ENCODE data around the gene CDON.

Gene CDON

GRCh38 chr11:125999234-125999880 lies 63.3 kb downstream of the CDON start:
- no peak overlapping the region for H3K4me3 ChIP-seq (ENCODE audit: low read depth, low read length)
- no peak for DNase-seq (ENCODE audit: low read depth)
- in situ Hi-C loops (cut with HindIII; ENCODE audit: low sequenced_read_pairs), result no loop called here
- TF ChIP-seq, protein P1, sequence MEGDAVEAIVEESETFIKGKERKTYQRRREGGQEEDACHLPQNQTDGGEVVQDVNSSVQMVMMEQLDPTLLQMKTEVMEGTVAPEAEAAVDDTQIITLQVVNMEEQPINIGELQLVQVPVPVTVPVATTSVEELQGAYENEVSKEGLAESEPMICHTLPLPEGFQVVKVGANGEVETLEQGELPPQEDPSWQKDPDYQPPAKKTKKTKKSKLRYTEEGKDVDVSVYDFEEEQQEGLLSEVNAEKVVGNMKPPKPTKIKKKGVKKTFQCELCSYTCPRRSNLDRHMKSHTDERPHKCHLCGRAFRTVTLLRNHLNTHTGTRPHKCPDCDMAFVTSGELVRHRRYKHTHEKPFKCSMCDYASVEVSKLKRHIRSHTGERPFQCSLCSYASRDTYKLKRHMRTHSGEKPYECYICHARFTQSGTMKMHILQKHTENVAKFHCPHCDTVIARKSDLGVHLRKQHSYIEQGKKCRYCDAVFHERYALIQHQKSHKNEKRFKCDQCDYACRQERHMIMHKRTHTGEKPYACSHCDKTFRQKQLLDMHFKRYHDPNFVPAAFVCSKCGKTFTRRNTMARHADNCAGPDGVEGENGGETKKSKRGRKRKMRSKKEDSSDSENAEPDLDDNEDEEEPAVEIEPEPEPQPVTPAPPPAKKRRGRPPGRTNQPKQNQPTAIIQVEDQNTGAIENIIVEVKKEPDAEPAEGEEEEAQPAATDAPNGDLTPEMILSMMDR (IDR thresholded peaks at IDR 0.05; ENCODE audit: low read depth, low read length, missing control alignments), result no peak

GRCh38 chr11:125998267-125998666 lies 64.4 kb downstream of the CDON start:
- in situ Hi-C loops (cut with HindIII; ENCODE audit: low sequenced_read_pairs), result no loop called here
- TF ChIP-seq, protein P1 (IDR thresholded peaks at IDR 0.05; ENCODE audit: low read depth, low read length, missing control alignments), result no peak
- no peak for DNase-seq (ENCODE audit: low read depth)
- H3K4me3 ChIP-seq (ENCODE audit: low read depth, low read length), result no peak overlapping the region

DNA sequence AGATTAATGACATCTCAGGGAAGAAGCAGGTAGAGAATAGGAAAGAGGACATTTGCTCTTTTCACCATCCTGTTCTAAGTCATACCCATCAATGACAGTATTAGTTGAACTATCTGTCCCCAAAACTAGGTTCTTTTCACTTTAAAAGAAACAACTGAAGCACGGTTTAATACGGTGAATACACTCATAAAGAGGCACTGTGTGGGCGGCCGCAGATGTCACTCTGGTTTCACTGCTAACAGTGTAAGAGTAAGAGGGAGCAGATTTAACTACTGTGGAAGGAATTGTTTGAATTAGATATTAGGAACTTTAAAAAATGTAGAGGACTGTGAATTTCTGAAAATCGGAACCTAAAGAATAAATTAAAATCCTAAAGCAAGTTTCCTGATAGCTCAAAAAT lies 67.4 kb downstream of the CDON start:
- in situ Hi-C loops (cut with HindIII; ENCODE audit: low sequenced_read_pairs), result no loop called here
- no peak overlapping the region for H3K4me3 ChIP-seq (ENCODE audit: low read depth, low read length)
- DNase-seq (ENCODE audit: low read depth), result no peak
- TF ChIP-seq, protein P1 (IDR thresholded peaks at IDR 0.05; ENCODE audit: low read depth, low read length, missing control alignments), result no peak

DNA sequence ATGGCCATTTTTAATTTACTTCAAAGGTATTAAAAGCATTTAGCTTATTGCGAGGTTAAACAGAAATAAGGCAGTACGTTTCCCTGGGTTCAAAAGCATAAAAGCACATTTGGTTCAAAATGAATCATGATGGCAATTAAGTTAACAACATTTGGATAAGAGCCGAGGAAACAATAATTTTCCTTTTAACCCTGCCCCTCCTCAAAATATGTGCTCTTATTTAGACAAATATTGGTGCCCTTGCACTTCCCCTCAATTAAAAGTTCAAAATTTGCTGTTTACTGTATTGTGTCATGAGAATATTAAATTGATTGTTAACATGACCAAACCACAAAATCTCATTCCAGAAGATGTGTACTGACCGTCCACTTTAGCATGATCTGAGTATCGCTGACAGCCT lies 68.2 kb downstream of the CDON start:
- in situ Hi-C loops (cut with HindIII; ENCODE audit: low sequenced_read_pairs), result no loop called here
- DNase-seq (ENCODE audit: low read depth), result no peak
- no peak overlapping the region for H3K4me3 ChIP-seq (ENCODE audit: low read depth, low read length)
- TF ChIP-seq, protein P1 (IDR thresholded peaks at IDR 0.05; ENCODE audit: low read depth, low read length, missing control alignments), result no peak

DNA sequence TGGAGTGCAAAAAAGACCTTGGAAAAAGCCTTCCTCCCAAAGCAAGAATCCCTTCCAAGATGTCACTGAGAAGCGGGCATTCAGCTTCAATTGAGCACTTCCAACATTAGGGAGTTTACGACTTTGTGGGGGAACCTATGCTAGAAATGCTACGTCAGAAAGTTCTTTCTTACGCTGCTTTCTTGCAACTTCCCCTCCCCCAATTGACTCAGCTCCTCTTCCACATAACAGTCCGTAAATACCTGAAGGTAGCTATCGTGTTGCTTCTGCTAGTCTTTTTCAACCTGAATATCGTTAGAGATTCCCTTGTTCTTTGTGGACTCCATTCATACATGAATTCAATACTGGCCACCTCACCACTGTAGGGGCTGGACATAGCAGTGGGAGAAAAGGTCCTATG lies 69.8 kb downstream of the CDON start:
- in situ Hi-C loops (cut with HindIII; ENCODE audit: low sequenced_read_pairs), result no loop called here
- DNase-seq (ENCODE audit: low read depth), result no peak
- TF ChIP-seq, protein P1 (IDR thresholded peaks at IDR 0.05; ENCODE audit: low read depth, low read length, missing control alignments), result no peak
- H3K4me3 ChIP-seq (ENCODE audit: low read depth, low read length), result no peak overlapping the region

GRCh38 chr11:125990244-125990643 lies 72.4 kb downstream of the CDON start:
- DNase-seq (ENCODE audit: low read depth), result peak; percentile 59
- in situ Hi-C loops (cut with HindIII; ENCODE audit: low sequenced_read_pairs), result no loop called here
- TF ChIP-seq, protein P1 (IDR thresholded peaks at IDR 0.05; ENCODE audit: low read depth, low read length, missing control alignments), result no peak
- no peak overlapping the region for H3K4me3 ChIP-seq (ENCODE audit: low read depth, low read length)
